IPS-11a (cell line): ENCODE results near the gene CPT2.
"Not testable (repeated sequence)": the region's sequence is repeated elsewhere in the genome, so short reads cannot be mapped to it uniquely, and the experiment has no call there.

Source experiments
- H3K4me3 ChIP-seq: one replicate; pipeline ENCODE4 v1.5.1; 2013; ENCODE audit warnings: low read depth, low read length, control low read depth

The CPT2 gene

DNA sequence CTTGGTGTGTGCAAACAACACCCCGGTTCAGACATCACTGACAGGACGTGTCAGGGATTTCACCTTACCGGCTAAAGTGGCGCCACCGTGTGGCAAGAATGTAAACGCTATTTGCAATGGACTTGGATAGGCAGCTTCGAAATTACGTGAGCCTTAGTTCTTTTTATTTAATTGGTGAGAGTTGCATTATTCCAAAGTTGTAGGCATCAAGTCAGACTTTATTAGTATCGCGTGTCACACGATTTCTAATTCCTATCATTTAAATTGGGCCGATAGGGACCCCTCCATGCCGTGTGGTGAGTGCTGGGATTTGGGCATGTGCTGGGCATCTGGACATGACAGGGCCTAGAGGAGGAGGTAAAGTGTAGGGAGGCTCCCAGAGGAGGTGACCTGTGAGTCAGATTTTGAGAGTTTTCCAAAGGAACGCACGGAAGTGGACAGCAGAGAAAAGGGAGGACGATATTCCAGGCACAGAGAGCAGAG lies 14.5 kb upstream of the CPT2 start:
- H3K4me3 ChIP-seq: no peak overlapping the region

- no peak overlapping the region for H3K4me3 ChIP-seq
Measured at GRCh38 chr1:53182716-53183094, 13.9 kb upstream of the CPT2 start.

- H3K4me3 ChIP-seq: no peak overlapping the region
Measured at GRCh38 chr1:53183095-53183990, 13.3 kb upstream of the CPT2 start.

DNA sequence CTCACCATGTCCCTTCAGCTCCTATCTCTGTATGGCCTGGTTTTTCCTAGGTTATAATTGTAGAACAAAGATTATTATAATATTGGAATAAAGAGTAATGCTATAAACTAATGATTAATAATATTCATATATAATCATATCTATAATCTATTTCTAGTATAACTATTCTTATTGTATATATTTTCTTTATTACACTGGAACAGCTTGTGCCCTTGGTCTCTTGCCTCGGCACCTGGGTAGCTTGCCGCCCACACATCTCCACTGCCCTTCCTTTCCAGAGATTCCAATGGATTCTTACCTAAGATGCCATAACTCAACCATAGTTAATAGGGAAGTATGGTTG lies 10.7 kb upstream of the CPT2 start:
- H3K4me3 ChIP-seq: not testable (repeated sequence)

DNA sequence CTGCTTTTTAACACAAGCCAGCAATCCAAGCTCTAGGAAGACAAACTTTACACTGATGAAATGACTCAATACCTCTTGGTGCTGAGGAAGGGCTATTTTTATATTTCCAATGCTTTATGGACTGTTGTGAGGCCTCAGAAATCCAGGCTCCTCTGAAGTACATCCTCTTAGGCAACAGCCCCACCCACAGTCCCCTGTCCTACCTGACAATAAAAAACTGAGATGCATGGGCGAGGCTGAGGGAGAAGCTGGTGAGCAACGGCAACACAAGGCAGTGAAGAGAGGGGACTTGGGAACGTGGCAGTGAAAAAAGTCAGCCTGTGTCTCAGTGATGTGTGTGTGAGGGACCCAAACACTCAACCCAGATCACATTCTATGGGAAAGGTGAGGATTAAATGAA lies 10.1 kb upstream of the CPT2 start:
- no peak overlapping the region for H3K4me3 ChIP-seq

DNA sequence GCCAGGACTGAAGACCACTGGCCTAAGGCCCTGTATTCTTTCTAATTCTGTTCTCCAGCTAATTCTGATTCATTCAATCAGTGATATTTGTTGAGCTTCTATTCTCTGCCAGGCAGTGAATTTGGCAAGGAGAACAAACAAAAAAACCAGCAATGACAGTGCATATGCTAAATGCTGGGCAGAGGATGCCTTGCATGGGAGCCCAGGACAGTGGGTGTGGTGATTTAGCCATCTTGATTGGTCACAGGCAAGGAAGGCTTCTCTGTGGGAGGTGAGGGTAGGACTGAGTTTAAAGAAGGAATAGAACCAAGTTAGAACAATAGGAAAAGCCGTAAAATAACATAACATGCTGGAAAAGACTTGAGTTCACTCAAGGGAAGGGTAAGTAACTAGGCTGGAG lies 9.2 kb upstream of the CPT2 start:
- H3K4me3 ChIP-seq: no peak overlapping the region

- H3K4me3 ChIP-seq: no peak overlapping the region
Measured at GRCh38 chr1:53188099-53188498, 8.5 kb upstream of the CPT2 start.

GRCh38 chr1:53189061-53189460 lies 7.6 kb upstream of the CPT2 start:
- H3K4me3 ChIP-seq: no peak overlapping the region

DNA sequence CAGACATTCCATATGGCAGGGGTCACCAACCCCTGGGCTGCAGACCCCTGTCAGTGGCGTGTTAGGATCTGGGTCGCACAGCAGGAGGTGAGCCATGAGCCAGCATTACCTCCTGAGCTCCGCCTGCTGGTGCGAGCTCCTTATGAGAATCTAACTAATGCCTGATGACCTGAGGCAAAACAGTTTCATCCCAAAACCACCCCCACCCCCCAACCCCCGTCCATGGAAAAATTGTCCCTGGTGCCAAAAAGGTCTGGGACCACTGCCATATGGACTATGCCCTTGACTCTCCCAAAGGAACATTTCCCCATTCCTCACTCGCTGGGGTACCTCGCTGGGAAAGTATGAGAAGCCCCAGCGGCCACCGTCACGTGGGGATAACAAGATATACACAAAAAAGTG lies 6.4 kb upstream of the CPT2 start:
- no peak overlapping the region for H3K4me3 ChIP-seq

DNA sequence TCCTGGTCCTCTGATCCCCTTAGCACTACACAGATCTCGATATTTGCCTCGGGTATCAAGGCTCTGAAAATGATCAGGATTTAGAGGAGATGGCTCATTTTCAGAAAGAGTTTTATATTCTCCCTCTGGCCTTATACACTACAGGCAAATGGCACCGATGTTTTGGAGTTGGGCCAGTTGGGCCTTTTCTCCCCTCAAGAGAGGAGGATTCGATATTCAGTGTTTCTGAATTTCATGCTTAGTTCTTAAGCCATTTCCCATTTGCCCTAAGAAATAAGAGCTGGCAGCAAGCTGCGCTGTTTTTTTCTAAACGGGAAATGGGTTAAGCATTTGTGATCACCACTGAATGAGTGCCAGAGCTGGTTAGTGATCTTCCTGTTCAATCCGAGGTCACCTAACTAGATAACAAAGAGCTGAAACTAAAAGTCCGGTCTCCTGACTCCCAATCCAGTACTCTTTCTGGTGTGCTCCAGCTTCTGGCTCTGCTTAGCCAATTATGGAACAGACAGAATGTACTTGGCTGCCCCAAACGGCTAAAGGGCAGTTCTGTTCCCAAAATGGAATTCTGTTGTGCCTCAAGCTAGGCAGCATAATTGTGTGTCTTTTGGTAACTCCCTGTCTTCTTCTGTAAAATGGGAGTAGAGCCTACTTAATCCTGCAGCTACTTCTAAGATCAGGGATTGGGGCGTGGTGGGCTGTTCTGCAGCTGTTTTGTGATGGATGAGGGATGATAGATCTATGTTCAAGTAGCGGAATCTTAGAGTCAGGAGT lies 1.2 kb upstream of the CPT2 start:
- H3K4me3 ChIP-seq: no peak overlapping the region

GRCh38 chr1:53196017-53196484 lies 573 bp upstream of the CPT2 start:
- peak overlapping the region; percentile 37 for H3K4me3 ChIP-seq

DNA sequence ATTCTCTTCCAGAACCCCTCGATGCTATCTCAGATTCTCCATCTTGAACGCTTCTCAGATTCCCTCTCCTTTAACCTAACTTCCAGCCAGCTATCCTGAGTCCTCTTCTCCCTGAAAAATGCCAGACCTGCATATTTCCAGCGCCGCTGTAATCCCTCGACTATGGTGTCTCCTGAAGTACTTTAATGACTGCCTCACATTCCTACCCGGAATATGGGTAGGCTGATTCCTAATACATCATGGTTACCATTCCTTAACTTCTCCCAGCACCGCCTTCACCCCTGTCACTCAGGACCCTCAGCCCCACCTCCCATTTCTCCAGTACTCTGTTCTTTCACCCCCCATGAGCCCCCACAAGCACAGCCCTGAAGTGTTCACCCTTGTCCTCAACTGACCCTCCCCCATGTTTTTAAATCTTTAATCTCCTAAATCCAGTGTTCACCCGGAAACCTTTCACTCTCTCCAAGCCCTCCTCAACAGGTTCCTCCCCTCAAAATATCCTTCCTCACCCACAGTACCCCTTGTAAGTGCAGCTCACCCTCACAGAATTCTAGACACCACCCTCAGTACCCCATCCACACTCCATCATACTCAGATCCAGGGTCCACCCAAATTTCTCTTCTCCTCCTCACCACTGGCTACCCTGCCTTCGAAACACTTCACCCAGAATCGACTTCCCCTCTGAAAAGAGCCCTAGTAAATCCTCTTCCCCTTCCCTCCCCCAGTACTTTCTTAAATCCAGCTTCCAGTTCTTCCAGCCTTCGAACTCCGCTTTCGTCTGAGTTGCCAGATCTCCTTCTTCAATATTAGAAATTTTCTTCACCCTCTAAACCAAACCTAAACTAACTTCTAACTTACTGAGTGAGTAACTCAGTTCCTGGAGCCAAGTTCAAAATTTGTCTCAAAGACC lies 922 bp downstream of the CPT2 start:
- H3K4me3 ChIP-seq: peak overlapping the region; percentile 87

GRCh38 chr1:53198241-53198651 lies 1.6 kb downstream of the CPT2 start:
- no peak overlapping the region for H3K4me3 ChIP-seq

DNA sequence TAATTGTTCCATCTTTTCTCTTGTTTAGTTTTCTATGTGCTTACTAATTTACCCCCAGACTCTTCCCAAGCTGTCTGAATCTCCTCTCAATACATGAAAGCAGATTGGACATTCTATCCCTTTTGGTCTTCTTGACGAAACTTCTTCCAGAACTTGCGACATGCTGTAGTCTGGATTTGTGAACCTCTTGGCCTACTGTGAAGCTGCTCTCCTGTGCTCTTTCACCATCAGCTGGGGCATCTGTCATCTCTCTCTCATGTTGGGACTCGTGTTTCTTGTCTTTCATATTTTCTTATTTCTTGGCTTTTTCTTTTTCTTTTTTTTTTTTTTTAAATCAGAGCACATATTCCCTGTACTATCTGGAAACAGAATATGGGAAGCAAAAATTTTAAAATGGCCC lies 6.8 kb downstream of the CPT2 start:
- no peak overlapping the region for H3K4me3 ChIP-seq

DNA sequence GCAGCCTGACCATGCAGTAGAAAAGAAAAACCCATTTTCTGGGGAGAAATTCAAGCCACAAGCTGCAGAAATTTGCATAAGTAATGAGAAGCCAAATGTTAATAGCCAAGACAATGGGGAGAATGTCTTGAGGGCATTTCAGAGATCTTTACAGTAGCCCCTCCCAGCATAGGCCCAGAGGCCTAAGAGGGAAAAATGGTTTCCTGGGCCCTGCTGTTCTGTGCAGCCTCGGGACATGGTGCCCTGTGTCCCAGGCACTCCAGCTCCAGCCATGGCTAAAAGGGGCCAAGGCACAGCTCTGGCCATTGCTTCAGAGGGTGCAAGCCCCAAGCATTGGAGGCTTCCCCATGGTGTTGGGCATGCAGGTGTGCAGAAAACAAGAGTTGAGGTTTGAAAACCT lies 8.9 kb downstream of the CPT2 start:
- not testable (repeated sequence) for H3K4me3 ChIP-seq

GRCh38 chr1:53206083-53206685 lies 9.6 kb downstream of the CPT2 start:
- H3K4me3 ChIP-seq: not testable (repeated sequence)

DNA sequence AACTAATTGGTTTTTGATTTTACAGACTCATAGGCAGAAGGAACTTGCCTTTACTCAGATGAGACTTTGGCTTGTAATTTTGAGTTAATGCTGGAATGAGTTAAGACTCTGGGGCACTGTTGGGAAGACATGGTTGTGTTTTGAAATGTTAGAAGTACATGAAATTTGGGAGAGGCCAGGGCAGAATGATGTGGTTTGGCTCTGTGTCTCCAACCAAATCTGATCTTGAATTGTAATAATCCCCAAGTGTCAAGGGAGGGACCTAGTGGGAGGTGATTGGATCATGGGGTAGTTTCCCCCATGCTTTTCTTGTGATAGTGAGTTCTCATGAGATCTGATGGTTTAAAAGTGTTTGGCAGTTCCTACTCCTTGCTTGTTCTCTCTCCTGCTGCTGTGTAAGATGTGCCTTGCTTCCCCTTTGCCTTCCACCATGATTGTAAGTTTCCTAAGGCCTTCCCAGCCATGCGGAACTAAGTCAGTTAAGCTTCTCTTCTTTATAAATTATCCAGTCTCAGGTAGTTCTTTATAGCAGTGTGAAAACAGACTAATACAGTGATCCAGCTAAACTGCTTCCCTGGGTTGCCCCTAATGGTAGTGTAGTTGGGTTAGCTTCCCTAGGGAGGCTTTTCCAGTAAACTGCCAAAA lies 10.2 kb downstream of the CPT2 start:
- no peak overlapping the region for H3K4me3 ChIP-seq

DNA sequence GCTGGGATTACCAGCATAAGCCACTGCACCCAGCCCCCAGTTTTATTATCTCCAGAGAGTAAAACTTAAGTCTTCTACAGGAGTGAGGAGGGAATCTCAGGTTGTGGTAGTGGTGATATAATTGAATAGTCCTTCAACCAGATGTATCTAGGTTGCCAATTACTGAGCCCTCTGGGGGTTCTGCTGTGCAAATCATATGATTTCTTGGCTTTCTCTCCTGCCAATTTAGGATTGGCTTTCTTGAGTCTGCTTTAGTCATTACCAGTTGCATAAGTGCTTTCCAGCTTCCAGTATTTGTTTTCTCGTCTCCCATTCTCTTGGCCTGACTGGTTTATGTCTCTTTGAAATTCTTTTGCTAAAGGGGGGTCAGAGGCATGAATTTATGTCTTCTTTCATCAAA lies 11.1 kb downstream of the CPT2 start:
- H3K4me3 ChIP-seq: no peak overlapping the region

GRCh38 chr1:53210352-53210751 lies 13.7 kb downstream of the CPT2 start:
- H3K4me3 ChIP-seq: no peak overlapping the region

DNA sequence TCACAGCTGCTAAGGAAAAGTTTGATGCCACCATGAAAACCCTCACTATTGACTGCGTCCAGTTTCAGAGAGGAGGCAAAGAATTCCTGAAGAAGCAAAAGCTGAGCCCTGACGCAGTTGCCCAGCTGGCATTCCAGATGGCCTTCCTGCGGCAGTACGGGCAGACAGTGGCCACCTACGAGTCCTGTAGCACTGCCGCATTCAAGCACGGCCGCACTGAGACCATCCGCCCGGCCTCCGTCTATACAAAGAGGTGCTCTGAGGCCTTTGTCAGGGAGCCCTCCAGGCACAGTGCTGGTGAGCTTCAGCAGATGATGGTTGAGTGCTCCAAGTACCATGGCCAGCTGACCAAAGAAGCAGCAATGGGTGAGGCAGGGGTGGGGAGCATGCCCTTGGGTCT lies 14.3 kb downstream of the CPT2 start:
- no peak overlapping the region for H3K4me3 ChIP-seq
